Smooth muscle cell (in vitro differentiated cells): ENCODE measurements around the gene TSPYL4. TPM values are rescaled to one million over a fixed set of nuclear protein-coding genes. Genes with fewer than 3 reads are reported as not detected.

Source experiments
- DNase-seq: peaks from one replicate; lab custom pipeline; 2025; ENCODE audit not compliant: unreplicated experiment; lab: John Stamatoyannopoulos, UW
- H2AFZ ChIP-seq: fragments of 200-600 bp; sonication (generic); 2 replicates; pipeline ENCODE4 v1.6.0; 2016; ENCODE audit warnings: antibody characterized with exemption, low read depth, mild to moderate bottlenecking
- H3F3A ChIP-seq: fragments of 200-600 bp; sonication (generic); 2 replicates; pipeline ENCODE4 v1.6.0; 2017; ENCODE audit warnings: antibody characterized with exemption, low read depth
- H3K27ac ChIP-seq: fragments of 200-600 bp; sonication (generic); 2 replicates; pipeline ENCODE4 v1.5.1; 2016; ENCODE audit warnings: low read depth, mild to moderate bottlenecking
- H3K27me3 ChIP-seq: fragments of 200-600 bp; sonication (generic); 2 replicates; pipeline ENCODE4 v1.6.1; 2016; ENCODE audit warnings: low read depth, mild to moderate bottlenecking
- H3K36me3 ChIP-seq: fragments of 200-600 bp; sonication (generic); 2 replicates; pipeline ENCODE4 v1.5.1; 2016; ENCODE audit warnings: low read depth
- H3K4me1 ChIP-seq: fragments of 200-600 bp; sonication (generic); 2 replicates; pipeline ENCODE4 v1.5.1; 2016; ENCODE audit warnings: low read depth
- H3K4me2 ChIP-seq: fragments of 200-600 bp; sonication (generic); 2 replicates; pipeline ENCODE4 v1.6.0; 2016; ENCODE audit warnings: mild to moderate bottlenecking
- H3K4me3 ChIP-seq: fragments of 200-600 bp; sonication (generic); 2 replicates; pipeline ENCODE4 v1.5.1; 2016; ENCODE audit warnings: mild to moderate bottlenecking
- H3K79me2 ChIP-seq: fragments of 200-600 bp; sonication (generic); 2 replicates; pipeline ENCODE4 v1.6.0; 2016; ENCODE audit warnings: low read depth, mild to moderate bottlenecking
- H3K9ac ChIP-seq: fragments of 200-600 bp; sonication (generic); 2 replicates; pipeline ENCODE4 v1.6.0; 2016; ENCODE audit warnings: low read depth
- H3K9me3 ChIP-seq: fragments of 200-600 bp; sonication (generic); replicated peaks from 2 replicates; pipeline ENCODE4 v1.5.1; 2016; ENCODE audit warnings: low read depth
- H4K20me1 ChIP-seq: fragments of 200-600 bp; sonication (generic); 2 replicates; pipeline ENCODE4 v1.6.0; 2016; ENCODE audit warnings: low read depth
- CTCF ChIP-seq: fragments of 200-600 bp; sonication (generic); IDR thresholded peaks from 2 replicates; pipeline ENCODE4 v1.5.1; 2017; ENCODE audit warnings: borderline replicate concordance, mild to moderate bottlenecking, antibody characterized with exemption; ENCODE audit not compliant: insufficient read depth, poor library complexity, severe bottlenecking
- WGBS: methylation state at CpG from one replicate; pipeline ENCODE4 v1.1.7; 2016; ENCODE audit warnings: low lambda C conversion rate; 5-methylcytosine and 5-hydroxymethylcytosine counted together
- polyA plus RNA-seq: library from polyadenylated mRNA; unstranded; fragments of >200 nt; fragmentation: Nextera tagmentation; extraction: Ambion mirVana; gene quantifications from 2 replicates; pipeline ENCODE4 v1.2.1, GENCODE V29; 2016
- total RNA-seq: library from RNA; depleted of rRNA; stranded (reverse); fragments of >200 nt; gene quantifications from 2 replicates; pipeline ENCODE4 v1.2.3, GENCODE V29; 2014

Gene TSPYL4
- total and polyA plus RNA-seq, 2 experiments from 2014 or later: 14.7 to 29.5 TPM

GRCh38 chr6:116298273-116298672 lies 44.4 kb upstream of the TSPYL4 start:
- WGBS: 96% methylated on average over 3 of the region's 3 CpGs
- no peak for DNase-seq
- TF ChIP-seq CTCF: no peak
- H3K36me3 ChIP-seq: no peaks in the 10 kb centered on the region
- no peak overlapping the region for H3K9ac ChIP-seq
- H4K20me1 ChIP-seq: no peaks in the 10 kb centered on the region
- H3K4me2 ChIP-seq: no peak overlapping the region
- no peaks in the 10 kb centered on the region for H3K4me1 ChIP-seq
- H3K27me3 ChIP-seq: no peaks in the 10 kb centered on the region
- H2AFZ ChIP-seq: no peak overlapping the region
- no peaks in the 10 kb centered on the region for H3K9me3 ChIP-seq
- H3K27ac ChIP-seq: no peak overlapping the region
- H3F3A ChIP-seq: no peaks in the 10 kb centered on the region
- H3K79me2 ChIP-seq: no peaks in the 10 kb centered on the region
- no peak overlapping the region for H3K4me3 ChIP-seq

GRCh38 chr6:116292553-116292952 lies 38.7 kb upstream of the TSPYL4 start:
- Histone ChIP-seq H3K36me3 (no peaks in the 10 kb centered on the region), H3K4me3 (no peak overlapping the region), H3K27ac (no peak overlapping the region), H3K79me2 (no peaks in the 10 kb centered on the region), H3K9me3 (no peaks in the 10 kb centered on the region), H3K4me1 (no peaks in the 10 kb centered on the region), H4K20me1 (no peaks in the 10 kb centered on the region), H3K9ac (no peak overlapping the region), H3K27me3 (no peaks in the 10 kb centered on the region), H3K4me2 (no peak overlapping the region), H2AFZ (no peak overlapping the region), H3F3A (no peaks in the 10 kb centered on the region)
- no peak for TF ChIP-seq CTCF
- WGBS: 94% methylated on average over 1 of the region's 1 CpG
- no peak for DNase-seq

GRCh38 chr6:116291701-116292396 lies 38.0 kb upstream of the TSPYL4 start:
- Histone ChIP-seq H3K79me2 (no peaks in the 10 kb centered on the region), H4K20me1 (no peaks in the 10 kb centered on the region), H3K36me3 (no peaks in the 10 kb centered on the region), H3K27ac (no peak overlapping the region), H3K9me3 (no peaks in the 10 kb centered on the region), H3K4me3 (no peak overlapping the region), H3K4me1 (no peaks in the 10 kb centered on the region), H3K9ac (no peak overlapping the region), H3K4me2 (no peak overlapping the region), H3F3A (no peaks in the 10 kb centered on the region), H2AFZ (no peak overlapping the region), H3K27me3 (no peaks in the 10 kb centered on the region)
- no peak for TF ChIP-seq CTCF
- DNase-seq: no peak
- WGBS: 88% methylated on average over 4 of the region's 4 CpGs

- H3K27ac ChIP-seq: no peak overlapping the region
- no peaks in the 10 kb centered on the region for H3K36me3 ChIP-seq
- H2AFZ ChIP-seq: no peak overlapping the region
- no peaks in the 10 kb centered on the region for H3K27me3 ChIP-seq
- H3K79me2 ChIP-seq: no peaks in the 10 kb centered on the region
- H3F3A ChIP-seq: no peaks in the 10 kb centered on the region
- no peak overlapping the region for H3K4me2 ChIP-seq
- no peak overlapping the region for H3K9ac ChIP-seq
- DNase-seq: no peak
- H3K4me3 ChIP-seq: no peak overlapping the region
- no peaks in the 10 kb centered on the region for H4K20me1 ChIP-seq
- no peaks in the 10 kb centered on the region for H3K9me3 ChIP-seq
- no peaks in the 10 kb centered on the region for H3K4me1 ChIP-seq
- TF ChIP-seq CTCF: no peak
- WGBS: 71% methylated on average over 2 of the region's 2 CpGs
These were observed 36.9 kb upstream of the TSPYL4 start for GRCh38 chr6:116290799-116291198.
